ENCODE results near the gene ERICH6.
"Not testable (repeated sequence)": the region's sequence is repeated elsewhere in the genome, so short reads cannot be mapped to it uniquely, and the experiment has no call there.

ERICH6 gene

GRCh38 chr3:150640256-150640655 lies 63.5 kb downstream of the ERICH6 start:
- H3K27me3 ChIP-seq (ENCODE audit: control insufficient read depth, insufficient read depth, low read length, poor library complexity, severe bottlenecking): no peaks in the 10 kb centered on the region
- 94% methylated on average over 12 of the region's 12 CpGs for WGBS, 2 experiments
- peaks cover 3% of the 10 kb centered on the region for H3K4me1 ChIP-seq (ENCODE audit: control insufficient read depth, insufficient read depth, low read length)
- H3K9me3 ChIP-seq (ENCODE audit: control insufficient read depth, low read length): no peaks in the 10 kb centered on the region
- no peak overlapping the region for H3K4me3 ChIP-seq (ENCODE audit: insufficient read depth, low read depth, low read length)
- H3K36me3 ChIP-seq (ENCODE audit: control insufficient read depth, insufficient read depth, low read length): no peaks in the 10 kb centered on the region
- H3K27ac ChIP-seq (ENCODE audit: insufficient read depth, low read depth, low read length, poor library complexity, severe bottlenecking): no peak overlapping the region

GRCh38 chr3:150639262-150639661 lies 64.5 kb downstream of the ERICH6 start:
- Histone ChIP-seq H3K36me3 (ENCODE audit: control insufficient read depth, insufficient read depth, low read length) (no peaks in the 10 kb centered on the region), H3K4me3 (ENCODE audit: insufficient read depth, low read depth, low read length) (no peak overlapping the region), H3K9me3 (ENCODE audit: control insufficient read depth, low read length) (no peaks in the 10 kb centered on the region), H3K4me1 (ENCODE audit: control insufficient read depth, insufficient read depth, low read length) (peaks cover 5% of the 10 kb centered on the region), H3K27me3 (ENCODE audit: control insufficient read depth, insufficient read depth, low read length, poor library complexity, severe bottlenecking) (no peaks in the 10 kb centered on the region), H3K27ac (ENCODE audit: insufficient read depth, low read depth, low read length, poor library complexity, severe bottlenecking) (no peak overlapping the region)
- 53 to 62% methylated on average over 3 to 4 of the region's 5 CpGs for WGBS, 2 experiments

- Histone ChIP-seq H3K27me3 (ENCODE audit: control insufficient read depth, insufficient read depth, low read length, poor library complexity, severe bottlenecking) (no peaks in the 10 kb centered on the region), H3K4me1 (ENCODE audit: control insufficient read depth, insufficient read depth, low read length) (peaks cover 5% of the 10 kb centered on the region), H3K4me3 (ENCODE audit: insufficient read depth, low read depth, low read length) (no peak overlapping the region), H3K27ac (ENCODE audit: insufficient read depth, low read depth, low read length, poor library complexity, severe bottlenecking) (no peak overlapping the region), H3K9me3 (ENCODE audit: control insufficient read depth, low read length) (no peaks in the 10 kb centered on the region), H3K36me3 (ENCODE audit: control insufficient read depth, insufficient read depth, low read length) (no peaks in the 10 kb centered on the region)
- WGBS, 2 experiments: 90 to 94% methylated on average over 4 of the region's 5 CpGs
These were observed 67.5 kb downstream of the ERICH6 start for GRCh38 chr3:150636258-150636657.

- Histone ChIP-seq H3K36me3 (ENCODE audit: control insufficient read depth, insufficient read depth, low read length) (no peaks in the 10 kb centered on the region), H3K9me3 (ENCODE audit: control insufficient read depth, low read length) (no peaks in the 10 kb centered on the region), H3K4me3 (ENCODE audit: insufficient read depth, low read depth, low read length) (no peak overlapping the region), H3K27ac (ENCODE audit: insufficient read depth, low read depth, low read length, poor library complexity, severe bottlenecking) (no peak overlapping the region), H3K27me3 (ENCODE audit: control insufficient read depth, insufficient read depth, low read length, poor library complexity, severe bottlenecking) (no peaks in the 10 kb centered on the region), H3K4me1 (ENCODE audit: control insufficient read depth, insufficient read depth, low read length) (peaks cover 5% of the 10 kb centered on the region)
- 89 to 93% methylated on average over 1 of the region's 1 CpG for WGBS, 2 experiments
These were observed 68.2 kb downstream of the ERICH6 start for GRCh38 chr3:150635526-150635925.

DNA sequence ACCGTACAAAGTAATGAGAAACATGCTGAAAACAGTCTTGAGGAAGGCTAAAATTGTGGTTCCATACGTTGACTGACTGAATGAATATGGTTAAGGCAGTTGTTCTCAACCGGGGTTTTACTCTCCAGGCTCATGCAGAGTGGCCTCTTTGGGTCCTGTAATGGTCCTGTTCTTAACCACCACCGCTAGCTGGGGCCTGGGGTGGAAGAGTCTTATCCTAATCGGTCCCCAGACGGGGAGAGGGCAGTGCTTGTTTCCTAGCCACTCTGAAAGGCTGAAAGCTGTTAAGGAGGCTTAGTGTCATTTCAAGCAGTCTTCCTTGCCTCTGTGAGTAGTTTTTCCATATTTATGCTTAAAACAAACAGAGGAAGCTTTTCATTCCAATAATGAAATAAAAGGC lies 68.6 kb downstream of the ERICH6 start:
- no peaks in the 10 kb centered on the region for H3K27me3 ChIP-seq (ENCODE audit: control insufficient read depth, insufficient read depth, low read length, poor library complexity, severe bottlenecking)
- H3K27ac ChIP-seq (ENCODE audit: insufficient read depth, low read depth, low read length, poor library complexity, severe bottlenecking): no peak overlapping the region
- H3K9me3 ChIP-seq (ENCODE audit: control insufficient read depth, low read length): no peaks in the 10 kb centered on the region
- H3K4me3 ChIP-seq (ENCODE audit: insufficient read depth, low read depth, low read length): no peak overlapping the region
- peaks cover 5% of the 10 kb centered on the region for H3K4me1 ChIP-seq (ENCODE audit: control insufficient read depth, insufficient read depth, low read length)
- H3K36me3 ChIP-seq (ENCODE audit: control insufficient read depth, insufficient read depth, low read length): no peaks in the 10 kb centered on the region
- 72 to 82% methylated on average over 6 of the region's 6 CpGs for WGBS, 2 experiments

GRCh38 chr3:150631515-150632221 lies 72.1 kb downstream of the ERICH6 start:
- peaks cover 4% of the 10 kb centered on the region for H3K36me3 ChIP-seq (ENCODE audit: control insufficient read depth, insufficient read depth, low read length)
- H3K4me3 ChIP-seq (ENCODE audit: insufficient read depth, low read depth, low read length): no peak overlapping the region
- H3K27me3 ChIP-seq (ENCODE audit: control insufficient read depth, insufficient read depth, low read length, poor library complexity, severe bottlenecking): no peaks in the 10 kb centered on the region
- 93 to 94% methylated on average over 7 of the region's 7 CpGs for WGBS, 2 experiments
- no peaks in the 10 kb centered on the region for H3K9me3 ChIP-seq (ENCODE audit: control insufficient read depth, low read length)
- H3K4me1 ChIP-seq (ENCODE audit: control insufficient read depth, insufficient read depth, low read length): peaks cover 5% of the 10 kb centered on the region
- H3K27ac ChIP-seq (ENCODE audit: insufficient read depth, low read depth, low read length, poor library complexity, severe bottlenecking): no peak overlapping the region

DNA sequence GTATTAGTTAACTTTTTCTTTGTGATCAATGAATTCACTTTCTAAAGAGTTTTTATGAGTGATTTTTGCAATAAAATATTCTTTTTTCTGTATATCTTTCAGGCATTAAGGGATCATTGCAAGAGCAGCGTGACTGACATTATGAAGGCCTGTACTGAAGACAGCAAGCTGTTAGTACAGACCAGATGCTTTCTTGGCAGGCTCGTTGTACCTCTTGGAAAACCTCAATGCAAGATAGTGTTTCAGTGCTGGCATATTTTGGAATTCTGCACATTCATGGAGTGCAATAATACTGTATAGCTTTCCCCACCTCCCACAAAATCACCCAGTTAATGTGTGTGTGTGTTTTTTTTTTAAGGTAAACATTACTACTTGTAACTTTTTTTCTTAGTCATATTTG lies 76.2 kb downstream of the ERICH6 start:
- H3K27me3 ChIP-seq (ENCODE audit: control insufficient read depth, insufficient read depth, low read length, poor library complexity, severe bottlenecking): no peaks in the 10 kb centered on the region
- H3K4me1 ChIP-seq (ENCODE audit: control insufficient read depth, insufficient read depth, low read length): no peaks in the 10 kb centered on the region
- H3K4me3 ChIP-seq (ENCODE audit: insufficient read depth, low read depth, low read length): no peak overlapping the region
- no peak overlapping the region for H3K27ac ChIP-seq (ENCODE audit: insufficient read depth, low read depth, low read length, poor library complexity, severe bottlenecking)
- peaks cover 12% of the 10 kb centered on the region for H3K36me3 ChIP-seq (ENCODE audit: control insufficient read depth, insufficient read depth, low read length)
- WGBS, 2 experiments: 95 to 96% methylated on average over 2 of the region's 2 CpGs
- no peaks in the 10 kb centered on the region for H3K9me3 ChIP-seq (ENCODE audit: control insufficient read depth, low read length)

- Histone ChIP-seq H3K9me3 (ENCODE audit: control insufficient read depth, low read length) (no peaks in the 10 kb centered on the region), H3K36me3 (ENCODE audit: control insufficient read depth, insufficient read depth, low read length) (peaks cover 12% of the 10 kb centered on the region), H3K4me1 (ENCODE audit: control insufficient read depth, insufficient read depth, low read length) (no peaks in the 10 kb centered on the region), H3K4me3 (ENCODE audit: insufficient read depth, low read depth, low read length) (no peak overlapping the region), H3K27ac (ENCODE audit: insufficient read depth, low read depth, low read length, poor library complexity, severe bottlenecking) (no peak overlapping the region), H3K27me3 (ENCODE audit: control insufficient read depth, insufficient read depth, low read length, poor library complexity, severe bottlenecking) (no peaks in the 10 kb centered on the region)
- whole genome bisulfite sequencing, 2 experiments: 83 to 84% methylated on average over 2 of the region's 2 CpGs
These were observed 77.4 kb downstream of the ERICH6 start for GRCh38 chr3:150626148-150626930.

GRCh38 chr3:150623945-150624344 lies 79.8 kb downstream of the ERICH6 start:
- H3K27ac ChIP-seq (ENCODE audit: insufficient read depth, low read depth, low read length, poor library complexity, severe bottlenecking): no peak overlapping the region
- H3K36me3 ChIP-seq (ENCODE audit: control insufficient read depth, insufficient read depth, low read length): peaks cover 12% of the 10 kb centered on the region
- no peaks in the 10 kb centered on the region for H3K9me3 ChIP-seq (ENCODE audit: control insufficient read depth, low read length)
- WGBS, 2 experiments: 100% methylated on average over 1 of the region's 1 CpG
- no peaks in the 10 kb centered on the region for H3K4me1 ChIP-seq (ENCODE audit: control insufficient read depth, insufficient read depth, low read length)
- no peak overlapping the region for H3K4me3 ChIP-seq (ENCODE audit: insufficient read depth, low read depth, low read length)
- no peaks in the 10 kb centered on the region for H3K27me3 ChIP-seq (ENCODE audit: control insufficient read depth, insufficient read depth, low read length, poor library complexity, severe bottlenecking)

DNA sequence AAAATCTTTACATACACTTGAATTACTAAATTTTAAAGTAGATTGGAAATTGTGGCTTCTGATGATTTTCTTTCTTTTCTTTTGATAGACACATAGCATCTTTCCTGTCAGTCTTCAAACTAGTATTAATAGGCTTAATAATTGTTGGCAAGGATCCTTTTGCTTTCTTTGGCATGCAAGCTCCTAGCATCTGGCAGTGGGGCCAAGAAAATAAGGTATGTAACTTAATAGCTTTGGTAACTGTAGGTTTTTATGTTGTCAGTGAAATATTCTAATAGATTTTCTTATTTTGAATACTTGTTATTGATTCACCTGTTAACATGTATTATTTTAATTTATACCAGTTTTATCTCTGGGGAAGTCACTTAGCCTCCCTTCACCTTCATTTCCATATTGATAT lies 80.8 kb downstream of the ERICH6 start:
- H3K27ac ChIP-seq (ENCODE audit: insufficient read depth, low read depth, low read length, poor library complexity, severe bottlenecking); H3K4me1 ChIP-seq (ENCODE audit: control insufficient read depth, insufficient read depth, low read length); H3K27me3 ChIP-seq (ENCODE audit: control insufficient read depth, insufficient read depth, low read length, poor library complexity, severe bottlenecking); H3K4me3 ChIP-seq (ENCODE audit: insufficient read depth, low read depth, low read length); H3K9me3 ChIP-seq (ENCODE audit: control insufficient read depth, low read length): not testable (repeated sequence)
- H3K36me3 ChIP-seq (ENCODE audit: control insufficient read depth, insufficient read depth, low read length): peaks cover 12% of the 10 kb centered on the region

All from ectodermal cell (in vitro differentiated cells).